Measurements from ENCODE around the gene SLC17A7.

- TF ChIP-seq, protein P1, sequence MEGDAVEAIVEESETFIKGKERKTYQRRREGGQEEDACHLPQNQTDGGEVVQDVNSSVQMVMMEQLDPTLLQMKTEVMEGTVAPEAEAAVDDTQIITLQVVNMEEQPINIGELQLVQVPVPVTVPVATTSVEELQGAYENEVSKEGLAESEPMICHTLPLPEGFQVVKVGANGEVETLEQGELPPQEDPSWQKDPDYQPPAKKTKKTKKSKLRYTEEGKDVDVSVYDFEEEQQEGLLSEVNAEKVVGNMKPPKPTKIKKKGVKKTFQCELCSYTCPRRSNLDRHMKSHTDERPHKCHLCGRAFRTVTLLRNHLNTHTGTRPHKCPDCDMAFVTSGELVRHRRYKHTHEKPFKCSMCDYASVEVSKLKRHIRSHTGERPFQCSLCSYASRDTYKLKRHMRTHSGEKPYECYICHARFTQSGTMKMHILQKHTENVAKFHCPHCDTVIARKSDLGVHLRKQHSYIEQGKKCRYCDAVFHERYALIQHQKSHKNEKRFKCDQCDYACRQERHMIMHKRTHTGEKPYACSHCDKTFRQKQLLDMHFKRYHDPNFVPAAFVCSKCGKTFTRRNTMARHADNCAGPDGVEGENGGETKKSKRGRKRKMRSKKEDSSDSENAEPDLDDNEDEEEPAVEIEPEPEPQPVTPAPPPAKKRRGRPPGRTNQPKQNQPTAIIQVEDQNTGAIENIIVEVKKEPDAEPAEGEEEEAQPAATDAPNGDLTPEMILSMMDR (IDR thresholded peaks at IDR 0.05): no peak
- TF ChIP-seq POLR2A (IDR thresholded peaks at IDR 0.05): no peak
Measured at GRCh38 chr19:49462492-49462891, 21.2 kb upstream of the SLC17A7 start.

Data from ovary (tissue), 3 donors.